Activated CD4-positive, CD25-positive, alpha-beta regulatory T cell (primary cell): ENCODE data around the gene PERCC1.
"Not testable (repeated sequence)": the region's sequence is repeated elsewhere in the genome, so short reads cannot be mapped to it uniquely, and the experiment has no call there.

Source experiments
- DNase-seq, 4 experiments: peaks; one replicate each; lab custom pipeline; 2025; lab: John Stamatoyannopoulos, UW

The PERCC1 gene

GRCh38 chr16:1469141-1469540, 38.3 kb downstream of the PERCC1 start:
- not testable (repeated sequence) for DNase-seq

- no peak for DNase-seq
Observed at GRCh38 chr16:1469693-1470201, 38.9 kb downstream of the PERCC1 start.

- no peak for DNase-seq
Observed at GRCh38 chr16:1470481-1471251, 39.8 kb downstream of the PERCC1 start.

- DNase-seq, result no peak
Observed at GRCh38 chr16:1471569-1472194, 40.8 kb downstream of the PERCC1 start.

- DNase-seq, result no peak
Observed at GRCh38 chr16:1472974-1473373, 42.1 kb downstream of the PERCC1 start.

GRCh38 chr16:1474082-1474795, 43.4 kb downstream of the PERCC1 start:
- no peak for DNase-seq

- DNase-seq, result peak; percentile 77 to 82 (median 80)
Observed at GRCh38 chr16:1474796-1475551, 44.1 kb downstream of the PERCC1 start, which contains the start of gene CLCN7. Gene CLCN7, minus strand, starts transcription at chr16:1475028. Its CDS starts 54 bp downstream, at chr16:1474974.

GRCh38 chr16:1475552-1476114, 44.8 kb downstream of the PERCC1 start:
- no peak for DNase-seq

- DNase-seq, result no peak
Observed at GRCh38 chr16:1477033-1477432, 46.2 kb downstream of the PERCC1 start.

GRCh38 chr16:1478937-1479336, 48.1 kb downstream of the PERCC1 start:
- DNase-seq, result not testable (repeated sequence)

GRCh38 chr16:1481906-1482835, 51.3 kb downstream of the PERCC1 start:
- DNase-seq, result no peak
